ENCODE data around the gene GNPDA1. TPM values are rescaled to one million over a fixed set of nuclear protein-coding genes. Genes with fewer than 3 reads are reported as not detected.

The GNPDA1 gene
- total and polyA plus RNA-seq, 2 of the 4 experiments (the other 2 are of a cell fraction), result 23.1 to 60.6 TPM

- no peak overlapping the region for H2BK15ac ChIP-seq (ENCODE audit: low read depth, low read length)
- H3K18ac ChIP-seq (ENCODE audit: low read depth, low read length), result no peak overlapping the region
- TF ChIP-seq MAFK (IDR thresholded peaks at IDR 0.05; ENCODE audit: low read depth, low read length), result peak; percentile 62
- TF ChIP-seq POLR2A (IDR thresholded peaks at IDR 0.05; ENCODE audit: low read depth, low read length), result no peak
- no peak overlapping the region for H2AFZ ChIP-seq (replicated peaks; ENCODE audit: low read length, poor library complexity)
- no peak overlapping the region for H3K56ac ChIP-seq (ENCODE audit: extremely low read depth, insufficient read depth, low read length)
- H3K9ac ChIP-seq (ENCODE audit: low read depth, low read length), result no peak overlapping the region
- WGBS, 2 experiments (ENCODE audit: extremely low coverage in 2 of 2, insufficient read length in 1 of 2), result no CpG with 5 or more reads among the region's 1 CpG
- peaks cover 34% of the 10 kb centered on the region for H3K36me3 ChIP-seq (ENCODE audit: control insufficient read depth, insufficient read depth, low read length)
- no peak overlapping the region for H3K4me3 ChIP-seq (ENCODE audit: insufficient read depth, low read depth, low read length)
- no peak for ATAC-seq (ENCODE audit: low read depth)
- H3K23ac ChIP-seq (ENCODE audit: low read depth, low read length), result no peak overlapping the region
- H4K8ac ChIP-seq (ENCODE audit: low read depth in 2 of 2, low read length in 2 of 2), result no peak overlapping the region
- intact Hi-C loops (cut with micrococcal nuclease) (no loop called here), in situ Hi-C loops (cut with MboI; ENCODE audit: low sequenced_read_pairs) (no loop called here), dilution Hi-C loops (cut with HindIII; ENCODE audit: low sequenced_read_pairs, unreplicated experiment) (no loop called here)
- H2BK5ac ChIP-seq (ENCODE audit: low read depth, low read length, poor library complexity, severe bottlenecking), result no peak overlapping the region
- no peaks in the 10 kb centered on the region for H3K27me3 ChIP-seq (ENCODE audit: control insufficient read depth, insufficient read depth, low read length)
- peaks cover 6% of the 10 kb centered on the region for H3K9me1 ChIP-seq (ENCODE audit: insufficient read depth, low read length)
- DNase-seq, result no peak
- no peak overlapping the region for H4K5ac ChIP-seq (ENCODE audit: low read depth, low read length)
- no peak overlapping the region for H3K14ac ChIP-seq (replicated peaks; ENCODE audit: low read depth, low read length)
- H4K91ac ChIP-seq (ENCODE audit: insufficient read depth, low read depth, low read length), result no peak overlapping the region
- H2BK20ac ChIP-seq (ENCODE audit: low read depth, low read length), result no peak overlapping the region
- no peak overlapping the region for H3K4ac ChIP-seq (ENCODE audit: low read depth, low read length)
- H2BK120ac ChIP-seq (ENCODE audit: low read depth, low read length), result no peak overlapping the region
- no peaks in the 10 kb centered on the region for H3K9me3 ChIP-seq (ENCODE audit: control insufficient read depth, insufficient read depth, low read length)
- H3K4me2 ChIP-seq (ENCODE audit: low read depth, low read length), result no peak overlapping the region
- POLR2A ChIA-PET (ENCODE audit: unreplicated experiment), result no interaction called here
- no peak overlapping the region for H3K27ac ChIP-seq (ENCODE audit: insufficient read depth, low read length)
- BruUV-seq (replicated peaks), result no TSS peak
- no peak overlapping the region for H2AK9ac ChIP-seq (replicated peaks; ENCODE audit: low read depth, low read length, poor library complexity)
- no peak overlapping the region for H2AK5ac ChIP-seq (ENCODE audit: low read depth, low read length)
- no peaks in the 10 kb centered on the region; the same call in 1 of the 2 replicates for H3K4me1 ChIP-seq (ENCODE audit: control insufficient read depth, insufficient read depth, low read length)
- CTCF ChIA-PET, result interaction anchor here (0.7 kb wide), 2 partner anchors 9 to 140 kb away, joined by 3 to 4 read pairs; no protein-coding TSS in a partner anchor
- 0 out of 2 replicates have a peak, but pooled peaks cover 4% of the 10 kb centered on the region for H4K20me1 ChIP-seq (ENCODE audit: insufficient read depth, low read length)
- peaks cover 0 to 7% of the 10 kb centered on the region in 2 experiments; a peak in 2 of 4 replicates for H3K79me1 ChIP-seq (ENCODE audit: low read depth in 1 of 2, low read length in 2 of 2)
These were observed 12.7 kb downstream of the GNPDA1 start for GRCh38 chr5:142000173-142000572.
